GM12891 (cell line): ENCODE results near the gene GPR17.

Experiments
- DNase-seq: peaks from one replicate; pipeline ENCODE4 v3.0.0; 2011; ENCODE audit warnings: low spot score; ENCODE audit not compliant: insufficient read length
- FAIRE-seq: peaks from 2 replicates; lab custom pipeline; 2011; peaks lifted over from hg19 to GRCh38; lab: Jason Lieb, UNC
- PAX5 ChIP-seq: IDR thresholded peaks from 2 replicates; pipeline ENCODE4 v1.6.1; 2011; ENCODE audit warnings: low read length, moderate library complexity, mild to moderate bottlenecking; ENCODE audit not compliant: insufficient read depth, severe bottlenecking
- POLR2A ChIP-seq: IDR thresholded peaks from 2 replicates; pipeline ENCODE4 v1.6.1; 2011; ENCODE audit warnings: low read depth, low read length, control low read depth
- POLR2AphosphoS5 ChIP-seq: IDR thresholded peaks from 2 replicates; pipeline ENCODE4 v1.6.1; 2011; ENCODE audit warnings: low read depth, low read length, control low read depth
- POU2F2 ChIP-seq: IDR thresholded peaks from 2 replicates; pipeline ENCODE4 v1.6.1; 2011; ENCODE audit warnings: low read depth, mild to moderate bottlenecking, control low read depth, low read length, moderate library complexity
- SPI1 ChIP-seq: IDR thresholded peaks from 2 replicates; pipeline ENCODE4 v1.6.1; 2011; ENCODE audit warnings: low read depth, low read length, control low read depth
- TAF1 ChIP-seq: IDR thresholded peaks from 2 replicates; pipeline ENCODE4 v1.6.1; 2011; ENCODE audit warnings: low read depth, low read length, control low read depth

GPR17 gene

DNA sequence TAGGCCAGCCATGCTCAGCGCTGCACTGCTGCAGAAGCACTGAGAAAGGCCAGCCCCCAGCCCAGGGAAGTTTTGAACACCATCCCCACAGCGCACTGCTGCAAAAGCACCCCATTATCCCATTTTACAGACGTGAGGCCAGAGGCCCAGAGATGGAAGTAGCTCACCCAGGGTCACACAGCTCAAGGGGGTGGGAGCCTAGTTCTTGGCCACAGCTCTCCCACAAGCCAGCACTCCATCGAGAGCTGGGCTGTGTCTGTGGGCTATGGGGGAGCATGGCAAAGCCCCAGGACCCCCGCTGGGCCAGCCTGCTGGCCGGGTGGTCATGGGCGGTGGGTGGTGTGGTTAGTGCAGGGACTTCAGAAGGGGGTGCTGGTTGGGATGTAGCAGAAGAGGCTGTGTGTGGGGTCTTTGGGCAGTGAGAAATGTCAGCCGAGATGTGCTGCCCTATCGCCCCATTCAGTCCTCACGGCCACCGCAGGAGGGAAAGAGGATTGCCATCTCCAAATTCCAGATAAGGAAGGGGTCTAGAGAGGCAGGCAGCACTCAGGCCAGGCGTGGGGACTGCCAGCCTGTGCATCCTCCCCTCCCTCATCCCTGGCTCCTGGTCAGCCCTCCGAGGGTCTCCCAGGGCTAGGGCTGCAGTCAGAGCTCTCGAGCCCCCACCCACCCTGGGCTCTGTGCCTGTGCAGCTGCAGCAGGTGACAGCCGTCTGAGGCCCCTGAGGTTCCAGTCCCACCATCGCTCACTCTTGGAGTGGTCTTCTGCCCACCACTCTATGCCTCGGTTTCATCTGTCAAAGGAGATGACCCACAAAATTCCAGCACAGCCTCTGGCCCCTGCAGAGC is 17.0 kb upstream of the GPR17 start:
- TF ChIP-seq PAX5 (no peak), POU2F2 (no peak), POLR2AphosphoS5 (no peak), SPI1 (no peak), POLR2A (no peak), TAF1 (no peak)
- FAIRE-seq (no peak), DNase-seq (no peak)

DNA sequence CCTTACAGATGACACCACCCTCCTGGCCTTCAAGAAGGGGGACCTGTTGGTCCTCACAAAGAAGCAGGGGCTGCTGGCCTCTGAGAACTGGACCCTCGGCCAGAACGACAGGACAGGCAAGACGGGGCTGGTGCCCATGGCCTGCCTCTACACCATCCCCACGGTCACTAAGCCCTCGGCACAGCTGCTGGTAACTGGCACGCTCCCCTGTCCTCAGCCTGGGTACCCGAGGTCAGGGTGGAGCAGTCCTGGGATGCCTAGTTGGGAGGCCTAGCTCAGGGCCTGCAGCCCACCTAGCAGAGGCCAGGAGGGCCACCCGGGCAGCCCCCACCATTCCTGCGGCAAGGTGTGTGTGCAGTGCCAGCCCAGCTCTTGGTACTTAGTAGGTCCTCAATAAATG is 16.3 kb upstream of the GPR17 start:
- DNase-seq (no peak), FAIRE-seq (no peak)
- TF ChIP-seq POU2F2: no peak
- TF ChIP-seq SPI1: no peak
- TF ChIP-seq TAF1: no peak
- no peak for TF ChIP-seq POLR2AphosphoS5
- TF ChIP-seq POLR2A: no peak
- TF ChIP-seq PAX5: no peak

DNA sequence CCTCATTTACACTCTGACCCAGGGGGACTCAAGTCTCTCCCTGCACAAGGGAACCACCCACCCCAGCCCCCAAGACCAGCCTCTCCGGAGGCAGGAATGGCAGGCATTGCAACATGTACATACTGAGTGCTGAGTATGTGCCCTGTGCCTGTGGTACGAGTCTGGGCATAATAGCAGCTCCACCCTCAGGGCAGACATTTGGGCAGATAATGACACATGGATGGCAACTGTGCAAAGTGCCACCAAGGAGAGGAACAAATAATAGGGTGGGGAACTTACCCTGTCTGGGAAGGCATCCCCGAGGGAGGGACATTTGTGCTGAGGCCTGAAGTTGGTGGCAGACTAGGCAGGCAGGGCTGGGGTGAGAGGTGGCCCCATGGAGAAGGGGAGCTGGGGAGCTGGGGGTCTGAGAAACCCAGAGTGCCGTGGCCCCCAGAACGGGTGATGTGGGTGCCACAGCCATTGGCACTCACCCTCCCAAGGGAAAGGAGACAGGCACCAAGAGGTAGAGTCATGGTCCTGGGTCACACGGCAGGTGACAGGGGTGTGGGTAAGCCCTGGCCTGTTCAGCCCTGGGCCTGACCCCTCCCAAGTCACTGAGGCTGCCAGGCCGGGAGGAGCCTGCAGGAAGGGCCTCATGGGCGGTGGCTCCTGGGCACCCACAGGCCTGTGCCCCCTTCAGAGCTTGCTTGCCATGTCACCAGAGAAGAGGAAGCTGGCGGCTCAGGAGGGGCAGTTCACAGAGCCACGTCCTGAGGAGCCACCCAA is 15.7 kb upstream of the GPR17 start:
- TF ChIP-seq POLR2AphosphoS5 (no peak), SPI1 (no peak), POLR2A (no peak), POU2F2 (no peak), PAX5 (no peak)
- DNase-seq: no peak
- FAIRE-seq: no peak

DNA sequence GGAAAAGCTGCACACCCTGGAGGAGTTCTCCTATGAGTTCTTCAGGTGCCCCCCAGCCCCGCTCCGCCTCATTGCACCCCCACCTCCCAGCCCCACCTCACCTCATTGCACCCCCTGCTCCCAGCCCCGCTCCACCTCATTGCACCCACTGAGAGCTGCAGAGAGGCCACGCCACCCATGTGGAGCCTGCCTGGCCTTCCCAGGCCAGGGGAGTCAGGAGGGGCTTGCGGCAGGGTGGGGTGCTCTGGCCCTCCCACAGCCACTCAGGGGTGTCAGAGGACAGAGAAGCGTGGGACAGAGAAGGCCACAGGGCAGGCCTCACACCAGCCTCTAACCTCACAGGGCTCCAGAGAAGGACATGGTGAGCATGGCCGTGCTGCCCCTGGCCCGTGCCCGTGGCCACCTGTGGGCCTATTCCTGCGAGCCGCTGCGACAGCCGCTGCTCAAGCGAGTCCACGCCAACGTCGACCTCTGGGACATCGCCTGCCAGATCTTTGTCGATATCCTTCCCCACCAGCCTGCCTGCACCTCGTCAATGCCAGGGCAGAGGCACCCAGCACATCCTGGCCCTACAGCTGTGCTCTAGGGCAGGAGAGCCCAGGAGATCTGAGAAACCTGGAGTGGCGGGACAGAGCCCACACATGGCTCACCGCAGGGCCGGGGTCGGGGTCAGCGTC is 15.0 kb upstream of the GPR17 start:
- TF ChIP-seq POLR2A (no peak), PAX5 (no peak), POU2F2 (no peak), TAF1 (no peak), SPI1 (no peak), POLR2AphosphoS5 (no peak)
- no peak for FAIRE-seq
- DNase-seq: no peak

DNA sequence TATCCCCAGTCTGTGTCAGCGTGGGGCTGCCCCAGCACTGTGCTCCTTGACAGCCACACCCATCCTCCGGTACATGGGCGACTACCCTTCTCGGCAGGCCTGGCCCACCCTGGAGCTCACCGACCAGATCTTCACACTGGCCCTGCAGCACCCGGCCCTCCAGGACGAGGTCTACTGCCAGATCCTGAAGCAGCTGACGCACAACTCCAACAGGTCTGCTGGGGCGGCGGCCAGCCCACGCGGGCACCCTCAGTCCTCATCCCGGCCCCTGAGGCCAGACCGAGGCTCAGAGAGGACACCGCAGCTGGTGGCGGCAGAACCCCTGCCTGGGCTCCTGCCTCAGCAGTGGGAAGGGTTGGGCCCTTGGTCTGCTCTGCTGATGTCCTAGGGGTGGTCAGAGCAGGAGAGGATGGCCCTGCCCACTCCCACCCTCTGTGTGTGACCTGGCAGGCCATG is 14.4 kb upstream of the GPR17 start:
- TF ChIP-seq POLR2A (no peak), TAF1 (no peak), POLR2AphosphoS5 (no peak), PAX5 (no peak), POU2F2 (no peak), SPI1 (no peak)
- FAIRE-seq: no peak
- DNase-seq: no peak

DNA sequence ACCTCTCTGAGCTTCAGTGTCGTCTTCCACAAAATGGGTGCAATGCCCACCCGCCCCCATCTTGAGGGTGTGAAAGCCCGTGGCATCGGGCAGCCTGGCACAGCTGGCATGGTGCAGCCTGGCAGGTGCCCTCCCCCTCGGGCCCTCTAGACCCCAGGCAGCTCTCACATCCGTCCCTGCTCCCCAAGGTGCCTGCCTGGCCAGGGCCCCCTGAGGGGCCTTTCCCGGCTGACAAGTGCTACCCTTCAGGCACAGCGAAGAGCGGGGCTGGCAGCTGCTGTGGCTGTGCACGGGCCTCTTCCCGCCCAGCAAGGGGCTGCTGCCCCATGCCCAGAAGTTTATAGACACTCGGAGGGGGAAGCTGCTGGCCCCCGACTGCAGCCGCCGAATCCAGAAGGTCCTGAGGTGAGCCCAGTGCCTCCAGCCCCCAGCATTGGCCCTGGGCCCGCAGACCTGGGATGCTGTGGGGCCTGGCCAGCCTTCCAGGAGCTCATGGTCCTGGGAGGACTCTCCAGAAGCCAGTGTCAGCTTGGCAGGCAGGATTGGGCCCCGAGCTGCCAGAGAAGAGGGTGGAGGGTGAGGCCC is 13.9 kb upstream of the GPR17 start:
- FAIRE-seq: no peak
- TF ChIP-seq POLR2A (no peak), TAF1 (no peak), PAX5 (no peak), SPI1 (no peak), POU2F2 (no peak), POLR2AphosphoS5 (no peak)
- DNase-seq: no peak

DNA sequence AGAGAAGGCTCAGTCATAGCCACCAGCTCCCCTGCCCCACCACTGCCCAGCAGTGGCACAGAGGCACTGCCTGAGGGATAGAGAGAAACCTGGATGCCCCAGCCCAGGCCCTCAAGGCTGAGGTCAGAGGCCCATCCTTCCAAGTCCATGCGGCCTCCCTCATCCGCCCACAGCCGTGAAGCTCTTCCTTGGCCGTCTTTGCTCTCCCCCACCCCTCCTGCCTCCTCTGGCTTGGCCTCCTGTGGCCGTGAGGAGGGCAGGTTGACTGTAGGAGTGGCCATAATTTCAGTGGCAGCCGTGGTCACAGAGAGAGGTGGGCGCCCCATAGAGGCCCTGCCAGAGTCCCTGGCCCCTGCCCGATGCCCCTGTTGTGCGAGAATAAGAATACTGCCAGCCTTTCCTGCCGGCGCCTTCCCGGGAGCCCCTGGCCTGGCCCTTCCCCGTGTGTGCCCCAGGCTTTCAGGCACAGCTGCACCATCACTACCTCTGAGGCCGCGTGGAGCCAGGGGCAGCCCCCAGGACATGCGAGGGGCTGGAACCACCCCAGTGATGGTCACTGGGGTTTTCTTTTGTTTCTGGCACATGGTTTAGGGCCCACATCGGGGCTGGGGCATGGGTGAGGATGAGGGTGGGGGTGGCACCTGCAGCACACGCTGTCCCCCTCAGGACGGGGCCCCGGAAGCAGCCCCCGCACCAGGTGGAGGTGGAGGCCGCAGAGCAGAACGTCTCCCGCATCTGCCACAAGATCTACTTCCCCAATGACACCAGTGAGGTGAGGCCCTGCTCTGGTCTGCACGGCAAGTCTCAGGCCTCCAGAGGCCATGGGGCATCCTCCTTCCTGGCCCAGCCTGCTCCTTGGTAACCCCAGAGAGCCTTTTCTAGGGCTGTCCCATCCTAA is 13.1 kb upstream of the GPR17 start:
- peak; percentile 89 for FAIRE-seq
- DNase-seq: peak; percentile 85
- TF ChIP-seq POLR2AphosphoS5: no peak
- TF ChIP-seq TAF1: no peak
- 0 out of 2 replicates have a peak, but pooled peaks have one; percentile 14 for TF ChIP-seq SPI1
- peak; percentile 27; the same call in 1 of the 2 replicates for TF ChIP-seq POLR2A
- peak; percentile 80 for TF ChIP-seq PAX5

DNA sequence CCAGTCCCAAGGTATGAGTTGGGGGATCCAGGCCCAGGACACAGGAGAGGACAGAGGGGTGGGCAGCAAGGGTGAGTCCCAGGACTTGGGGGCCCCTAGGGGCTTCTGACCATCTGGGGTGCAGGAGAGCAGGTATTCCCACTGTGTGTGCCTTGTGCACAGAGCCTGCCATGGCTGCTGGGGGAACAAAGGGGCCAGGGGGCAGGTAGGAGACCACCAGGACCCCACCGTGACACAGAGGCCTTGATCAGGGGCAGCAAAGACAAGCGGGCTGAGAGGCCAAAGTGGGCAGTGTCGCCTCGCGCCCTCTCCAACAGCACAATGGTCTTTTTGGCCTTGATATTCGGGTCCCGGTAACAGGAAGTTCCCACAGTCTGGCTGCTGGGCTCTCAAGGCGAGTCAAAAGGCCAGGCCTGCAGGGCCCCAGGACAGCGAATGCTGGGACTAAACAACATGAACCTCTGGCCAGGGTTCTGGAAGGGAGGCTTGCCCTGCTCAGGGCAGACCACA is 12.3 kb upstream of the GPR17 start:
- FAIRE-seq (no peak), DNase-seq (no peak)
- TF ChIP-seq TAF1 (no peak), POLR2AphosphoS5 (no peak), PAX5 (no peak), SPI1 (no peak), POU2F2 (no peak), POLR2A (no peak)
